GM23338 (cell line): Measurements from ENCODE around the gene ZNF804B. TPM values are rescaled to one million over a fixed set of nuclear protein-coding genes. Genes with fewer than 3 reads are reported as not detected.

Experiments used
- ATAC-seq: fragments of 200-7000 bp; cut with Tn5 transposase; 3 replicates; pipeline ENCODE4 v1.9.1; 2020
- DNase-seq: peaks from one replicate; pipeline ENCODE4 v3.0.0-alpha.2; 2015; ENCODE audit warnings: low spot score
- H2AFZ ChIP-seq: fragments of 200-600 bp; sonication (generic); 2 replicates; pipeline ENCODE4 v1.8.0; 2016; ENCODE audit warnings: antibody characterized with exemption, mild to moderate bottlenecking, moderate library complexity
- H3F3A ChIP-seq: fragments of 200-600 bp; sonication (generic); replicated peaks from 2 replicates; pipeline ENCODE4 v1.8.0; 2017; ENCODE audit warnings: antibody characterized with exemption, mixed run types, low read depth
- H3K27ac ChIP-seq: fragments of 200-600 bp; sonication (generic); 2 replicates; pipeline ENCODE4 v1.6.1; 2016; ENCODE audit warnings: low read depth
- H3K27me3 ChIP-seq: fragments of 200-600 bp; sonication (generic); 2 replicates; pipeline ENCODE4 v1.8.0; 2016; ENCODE audit warnings: mild to moderate bottlenecking, mixed run types, moderate library complexity; ENCODE audit not compliant: insufficient read depth
- H3K36me3 ChIP-seq: fragments of 200-600 bp; sonication (generic); 2 replicates; pipeline ENCODE4 v1.8.0; 2016; ENCODE audit warnings: mild to moderate bottlenecking; ENCODE audit not compliant: insufficient read depth
- H3K4me1 ChIP-seq: fragments of 200-600 bp; sonication (generic); 2 replicates; pipeline ENCODE4 v1.8.0; 2016; ENCODE audit warnings: mild to moderate bottlenecking, moderate library complexity; ENCODE audit not compliant: insufficient read depth
- H3K4me2 ChIP-seq: fragments of 200-600 bp; sonication (generic); 2 replicates; pipeline ENCODE4 v1.7.1; 2017; ENCODE audit warnings: mixed run types
- H3K4me3 ChIP-seq: fragments of 200-600 bp; sonication (generic); 2 replicates; pipeline ENCODE4 v1.6.1; 2016; ENCODE audit warnings: mixed run types
- H3K79me2 ChIP-seq: fragments of 200-600 bp; sonication (generic); replicated peaks from 2 replicates; pipeline ENCODE4 v1.8.0; 2017; ENCODE audit warnings: mild to moderate bottlenecking; ENCODE audit not compliant: insufficient read depth
- H3K9me2 ChIP-seq: fragments of 200-600 bp; sonication (generic); 2 replicates; pipeline ENCODE4 v1.8.0; 2017; ENCODE audit not compliant: insufficient read depth
- H4K20me1 ChIP-seq: fragments of 200-600 bp; sonication (generic); replicated peaks from 2 replicates; pipeline ENCODE4 v1.8.0; 2017; ENCODE audit warnings: mild to moderate bottlenecking; ENCODE audit not compliant: insufficient read depth
- H3K27ac Mint-ChIP-seq: 2 replicates; pipeline ENCODE4 v1.8.0; 2020; ENCODE audit warnings: inconsistent platforms, mild to moderate bottlenecking, moderate library complexity, mixed read lengths
- H3K27me3 Mint-ChIP-seq: 3 replicates; pipeline ENCODE4 v1.8.0; 2022; ENCODE audit warnings: low read depth, mild to moderate bottlenecking, moderate library complexity, mixed read lengths, inconsistent platforms; ENCODE audit not compliant: insufficient read depth, poor library complexity
- H3K36me3 Mint-ChIP-seq: 3 replicates; pipeline ENCODE4 v1.8.0; 2021; ENCODE audit warnings: low read depth, mild to moderate bottlenecking, inconsistent platforms, moderate library complexity, mixed read lengths
- H3K4me1 Mint-ChIP-seq: 3 replicates; pipeline ENCODE4 v1.8.0; 2020; ENCODE audit warnings: mild to moderate bottlenecking, inconsistent platforms, mixed read lengths
- H3K4me3 Mint-ChIP-seq: 3 replicates; pipeline ENCODE4 v1.8.0; 2021; ENCODE audit warnings: moderate library complexity, mild to moderate bottlenecking, inconsistent platforms, mixed read lengths
- H3K9me3 Mint-ChIP-seq: 3 replicates; pipeline ENCODE4 v1.8.0; 2020; ENCODE audit warnings: moderate library complexity, mild to moderate bottlenecking, inconsistent platforms, mixed read lengths
- JUNB ChIP-seq: IDR thresholded peaks from one replicate; pipeline ENCODE4 v1.6.1; 2016; ENCODE audit warnings: antibody characterized with exemption; ENCODE audit not compliant: unreplicated experiment
- NANOG ChIP-seq: IDR thresholded peaks from 2 replicates; pipeline ENCODE4 v1.6.1; 2016; ENCODE audit warnings: antibody characterized with exemption, borderline replicate concordance
- POLR2AphosphoS5 ChIP-seq: IDR thresholded peaks from 2 replicates; pipeline ENCODE4 v1.6.1; 2016; ENCODE audit warnings: antibody characterized with exemption, low read depth
- STAT1 ChIP-seq: IDR thresholded peaks from one replicate; pipeline ENCODE4 v1.6.1; 2016; ENCODE audit warnings: antibody characterized with exemption; ENCODE audit not compliant: unreplicated experiment
- ZNF331 ChIP-seq: fragments of 250-450 bp; sonication (Bioruptor Pico); IDR thresholded peaks from 2 replicates; pipeline ENCODE4 v1.5.0; 2020; ENCODE audit warnings: low read depth, mild to moderate bottlenecking, moderate library complexity
- polyA plus RNA-seq: library from polyadenylated mRNA; unstranded; fragments of >200 nt; fragmentation: Nextera tagmentation; extraction: Ambion mirVana; gene quantifications from 2 replicates; pipeline ENCODE4 v1.2.1, GENCODE V29; 2016
- total RNA-seq: library from RNA; depleted of rRNA; stranded (reverse); fragments of >200 nt; shearing (Covaris generic); gene quantifications from 2 replicates; pipeline ENCODE4 v1.2.3, GENCODE V29; 2014
- TF ChIP-seq, protein P1 (sequence below): fragments of 250-450 bp; sonication (Bioruptor Pico); IDR thresholded peaks from 2 replicates; pipeline ENCODE4 v1.5.0; 2020; ENCODE audit warnings: mild to moderate bottlenecking, moderate library complexity
- TF ChIP-seq, protein P2 (sequence below): IDR thresholded peaks from one replicate; pipeline ENCODE4 v1.6.1; 2018; ENCODE audit warnings: antibody characterized with exemption; ENCODE audit not compliant: unreplicated experiment
- TF ChIP-seq, protein P3 (sequence below): IDR thresholded peaks from 2 replicates; pipeline ENCODE4 v1.6.1; 2016; ENCODE audit warnings: antibody characterized with exemption

The ZNF804B gene
- total and polyA plus RNA-seq, 2 experiments from 2014 or later: not detected

DNA sequence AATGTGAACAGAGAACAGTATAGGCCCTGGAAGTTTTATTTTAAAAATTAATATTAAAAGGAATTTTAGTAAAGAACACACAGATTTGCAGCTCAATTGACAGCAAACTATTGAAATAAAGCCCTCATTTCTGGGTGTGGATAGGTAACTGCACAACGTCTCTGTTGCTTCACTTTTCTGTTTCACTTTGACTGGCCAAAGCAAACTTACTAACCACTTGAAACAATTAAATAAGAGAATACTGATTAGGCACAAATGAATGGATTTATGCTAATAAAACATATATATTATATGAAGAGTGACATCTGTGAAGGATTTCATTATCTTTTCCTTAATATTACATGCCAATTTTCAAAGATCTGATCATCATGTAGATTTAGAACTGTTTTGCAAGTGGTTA, 11.9 kb downstream of the ZNF804B start (continued):
- TF ChIP-seq, protein P1, sequence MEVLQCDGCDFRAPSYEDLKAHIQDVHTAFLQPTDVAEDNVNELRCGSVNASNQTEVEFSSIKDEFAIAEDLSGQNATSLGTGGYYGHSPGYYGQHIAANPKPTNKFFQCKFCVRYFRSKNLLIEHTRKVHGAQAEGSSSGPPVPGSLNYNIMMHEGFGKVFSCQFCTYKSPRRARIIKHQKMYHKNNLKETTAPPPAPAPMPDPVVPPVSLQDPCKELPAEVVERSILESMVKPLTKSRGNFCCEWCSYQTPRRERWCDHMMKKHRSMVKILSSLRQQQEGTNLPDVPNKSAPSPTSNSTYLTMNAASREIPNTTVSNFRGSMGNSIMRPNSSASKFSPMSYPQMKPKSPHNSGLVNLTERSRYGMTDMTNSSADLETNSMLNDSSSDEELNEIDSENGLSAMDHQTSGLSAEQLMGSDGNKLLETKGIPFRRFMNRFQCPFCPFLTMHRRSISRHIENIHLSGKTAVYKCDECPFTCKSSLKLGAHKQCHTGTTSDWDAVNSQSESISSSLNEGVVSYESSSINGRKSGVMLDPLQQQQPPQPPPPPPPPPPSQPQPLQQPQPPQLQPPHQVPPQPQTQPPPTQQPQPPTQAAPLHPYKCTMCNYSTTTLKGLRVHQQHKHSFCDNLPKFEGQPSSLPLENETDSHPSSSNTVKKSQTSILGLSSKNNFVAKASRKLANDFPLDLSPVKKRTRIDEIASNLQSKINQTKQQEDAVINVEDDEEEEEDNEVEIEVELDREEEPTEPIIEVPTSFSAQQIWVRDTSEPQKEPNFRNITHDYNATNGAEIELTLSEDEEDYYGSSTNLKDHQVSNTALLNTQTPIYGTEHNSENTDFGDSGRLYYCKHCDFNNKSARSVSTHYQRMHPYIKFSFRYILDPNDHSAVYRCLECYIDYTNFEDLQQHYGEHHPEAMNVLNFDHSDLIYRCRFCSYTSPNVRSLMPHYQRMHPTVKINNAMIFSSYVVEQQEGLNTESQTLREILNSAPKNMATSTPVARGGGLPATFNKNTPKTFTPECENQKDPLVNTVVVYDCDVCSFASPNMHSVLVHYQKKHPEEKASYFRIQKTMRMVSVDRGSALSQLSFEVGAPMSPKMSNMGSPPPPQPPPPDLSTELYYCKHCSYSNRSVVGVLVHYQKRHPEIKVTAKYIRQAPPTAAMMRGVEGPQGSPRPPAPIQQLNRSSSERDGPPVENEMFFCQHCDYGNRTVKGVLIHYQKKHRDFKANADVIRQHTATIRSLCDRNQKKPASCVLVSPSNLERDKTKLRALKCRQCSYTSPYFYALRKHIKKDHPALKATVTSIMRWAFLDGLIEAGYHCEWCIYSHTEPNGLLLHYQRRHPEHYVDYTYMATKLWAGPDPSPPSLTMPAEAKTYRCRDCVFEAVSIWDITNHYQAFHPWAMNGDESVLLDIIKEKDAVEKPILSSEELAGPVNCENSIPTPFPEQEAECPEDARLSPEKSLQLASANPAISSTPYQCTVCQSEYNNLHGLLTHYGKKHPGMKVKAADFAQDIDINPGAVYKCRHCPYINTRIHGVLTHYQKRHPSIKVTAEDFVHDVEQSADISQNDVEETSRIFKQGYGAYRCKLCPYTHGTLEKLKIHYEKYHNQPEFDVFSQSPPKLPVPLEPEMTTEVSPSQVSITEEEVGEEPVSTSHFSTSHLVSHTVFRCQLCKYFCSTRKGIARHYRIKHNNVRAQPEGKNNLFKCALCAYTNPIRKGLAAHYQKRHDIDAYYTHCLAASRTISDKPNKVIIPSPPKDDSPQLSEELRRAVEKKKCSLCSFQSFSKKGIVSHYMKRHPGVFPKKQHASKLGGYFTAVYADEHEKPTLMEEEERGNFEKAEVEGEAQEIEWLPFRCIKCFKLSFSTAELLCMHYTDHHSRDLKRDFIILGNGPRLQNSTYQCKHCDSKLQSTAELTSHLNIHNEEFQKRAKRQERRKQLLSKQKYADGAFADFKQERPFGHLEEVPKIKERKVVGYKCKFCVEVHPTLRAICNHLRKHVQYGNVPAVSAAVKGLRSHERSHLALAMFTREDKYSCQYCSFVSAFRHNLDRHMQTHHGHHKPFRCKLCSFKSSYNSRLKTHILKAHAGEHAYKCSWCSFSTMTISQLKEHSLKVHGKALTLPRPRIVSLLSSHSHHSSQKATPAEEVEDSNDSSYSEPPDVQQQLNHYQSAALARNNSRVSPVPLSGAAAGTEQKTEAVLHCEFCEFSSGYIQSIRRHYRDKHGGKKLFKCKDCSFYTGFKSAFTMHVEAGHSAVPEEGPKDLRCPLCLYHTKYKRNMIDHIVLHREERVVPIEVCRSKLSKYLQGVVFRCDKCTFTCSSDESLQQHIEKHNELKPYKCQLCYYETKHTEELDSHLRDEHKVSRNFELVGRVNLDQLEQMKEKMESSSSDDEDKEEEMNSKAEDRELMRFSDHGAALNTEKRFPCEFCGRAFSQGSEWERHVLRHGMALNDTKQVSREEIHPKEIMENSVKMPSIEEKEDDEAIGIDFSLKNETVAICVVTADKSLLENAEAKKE: no peak
- no peak for TF ChIP-seq ZNF331 (CRISPR knock-in tag)
- TF ChIP-seq, protein P2, sequence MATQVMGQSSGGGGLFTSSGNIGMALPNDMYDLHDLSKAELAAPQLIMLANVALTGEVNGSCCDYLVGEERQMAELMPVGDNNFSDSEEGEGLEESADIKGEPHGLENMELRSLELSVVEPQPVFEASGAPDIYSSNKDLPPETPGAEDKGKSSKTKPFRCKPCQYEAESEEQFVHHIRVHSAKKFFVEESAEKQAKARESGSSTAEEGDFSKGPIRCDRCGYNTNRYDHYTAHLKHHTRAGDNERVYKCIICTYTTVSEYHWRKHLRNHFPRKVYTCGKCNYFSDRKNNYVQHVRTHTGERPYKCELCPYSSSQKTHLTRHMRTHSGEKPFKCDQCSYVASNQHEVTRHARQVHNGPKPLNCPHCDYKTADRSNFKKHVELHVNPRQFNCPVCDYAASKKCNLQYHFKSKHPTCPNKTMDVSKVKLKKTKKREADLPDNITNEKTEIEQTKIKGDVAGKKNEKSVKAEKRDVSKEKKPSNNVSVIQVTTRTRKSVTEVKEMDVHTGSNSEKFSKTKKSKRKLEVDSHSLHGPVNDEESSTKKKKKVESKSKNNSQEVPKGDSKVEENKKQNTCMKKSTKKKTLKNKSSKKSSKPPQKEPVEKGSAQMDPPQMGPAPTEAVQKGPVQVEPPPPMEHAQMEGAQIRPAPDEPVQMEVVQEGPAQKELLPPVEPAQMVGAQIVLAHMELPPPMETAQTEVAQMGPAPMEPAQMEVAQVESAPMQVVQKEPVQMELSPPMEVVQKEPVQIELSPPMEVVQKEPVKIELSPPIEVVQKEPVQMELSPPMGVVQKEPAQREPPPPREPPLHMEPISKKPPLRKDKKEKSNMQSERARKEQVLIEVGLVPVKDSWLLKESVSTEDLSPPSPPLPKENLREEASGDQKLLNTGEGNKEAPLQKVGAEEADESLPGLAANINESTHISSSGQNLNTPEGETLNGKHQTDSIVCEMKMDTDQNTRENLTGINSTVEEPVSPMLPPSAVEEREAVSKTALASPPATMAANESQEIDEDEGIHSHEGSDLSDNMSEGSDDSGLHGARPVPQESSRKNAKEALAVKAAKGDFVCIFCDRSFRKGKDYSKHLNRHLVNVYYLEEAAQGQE: no peak

DNA sequence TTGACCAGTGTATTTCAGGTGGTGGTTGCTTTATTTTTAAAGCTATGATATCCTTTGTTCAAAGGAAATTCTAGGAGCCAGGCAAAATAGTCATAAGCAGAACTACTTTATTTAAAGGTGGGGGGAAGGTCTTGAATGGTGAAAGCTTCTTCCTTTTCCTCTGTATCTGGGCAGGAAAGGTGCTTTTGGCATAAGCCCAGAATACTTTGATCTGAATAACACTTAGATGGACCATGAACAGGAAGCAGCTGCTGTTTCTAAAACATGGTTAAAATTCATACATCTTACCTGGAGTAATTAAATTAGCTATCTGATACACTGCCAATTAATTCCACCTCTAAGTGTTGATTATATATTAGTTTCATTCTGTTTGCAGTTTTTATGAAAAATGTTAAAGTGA, 13.3 kb downstream of the ZNF804B start:
- no peak overlapping the region for H3K4me3 ChIP-seq
- ATAC-seq (no peak), DNase-seq (no peak)
- no peaks in the 10 kb centered on the region for H4K20me1 ChIP-seq
- H3K27ac ChIP-seq: no peak overlapping the region
- no peaks in the 10 kb centered on the region for H3K79me2 ChIP-seq
- Mint-ChIP-seq H3K4me1 (no peaks in the 10 kb centered on the region), H3K36me3 (no peaks in the 10 kb centered on the region), H3K9me3 (no peaks in the 10 kb centered on the region), H3K27ac (no peak overlapping the region), H3K4me3 (no peak overlapping the region), H3K27me3 (peaks cover 2% of the 10 kb centered on the region)
- H3K36me3 ChIP-seq: no peaks in the 10 kb centered on the region
- no peak overlapping the region for H2AFZ ChIP-seq
- no peaks in the 10 kb centered on the region for H3K4me1 ChIP-seq
- H3K9me2 ChIP-seq: no peaks in the 10 kb centered on the region
- H3K4me2 ChIP-seq: no peak overlapping the region
- H3K27me3 ChIP-seq: no peaks in the 10 kb centered on the region
- no peaks in the 10 kb centered on the region for H3F3A ChIP-seq
- TF ChIP-seq JUNB (no peak), NANOG (no peak), POLR2AphosphoS5 (no peak), STAT1 (no peak)
- TF ChIP-seq, protein P3, sequence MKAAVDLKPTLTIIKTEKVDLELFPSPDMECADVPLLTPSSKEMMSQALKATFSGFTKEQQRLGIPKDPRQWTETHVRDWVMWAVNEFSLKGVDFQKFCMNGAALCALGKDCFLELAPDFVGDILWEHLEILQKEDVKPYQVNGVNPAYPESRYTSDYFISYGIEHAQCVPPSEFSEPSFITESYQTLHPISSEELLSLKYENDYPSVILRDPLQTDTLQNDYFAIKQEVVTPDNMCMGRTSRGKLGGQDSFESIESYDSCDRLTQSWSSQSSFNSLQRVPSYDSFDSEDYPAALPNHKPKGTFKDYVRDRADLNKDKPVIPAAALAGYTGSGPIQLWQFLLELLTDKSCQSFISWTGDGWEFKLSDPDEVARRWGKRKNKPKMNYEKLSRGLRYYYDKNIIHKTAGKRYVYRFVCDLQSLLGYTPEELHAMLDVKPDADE: no peak
- TF ChIP-seq, protein P2: no peak
